ENCODE measurements around the gene TM9SF4. TPM values are rescaled to one million over a fixed set of nuclear protein-coding genes. Genes with fewer than 3 reads are reported as not detected.
"Not testable (repeated sequence)": the region's sequence is repeated elsewhere in the genome, so short reads cannot be mapped to it uniquely, and the experiment has no call there.

The TM9SF4 gene
- total RNA-seq, 4 donors from 2014 or later: 19.9 to 34.4 (median 25.2) TPM

DNA sequence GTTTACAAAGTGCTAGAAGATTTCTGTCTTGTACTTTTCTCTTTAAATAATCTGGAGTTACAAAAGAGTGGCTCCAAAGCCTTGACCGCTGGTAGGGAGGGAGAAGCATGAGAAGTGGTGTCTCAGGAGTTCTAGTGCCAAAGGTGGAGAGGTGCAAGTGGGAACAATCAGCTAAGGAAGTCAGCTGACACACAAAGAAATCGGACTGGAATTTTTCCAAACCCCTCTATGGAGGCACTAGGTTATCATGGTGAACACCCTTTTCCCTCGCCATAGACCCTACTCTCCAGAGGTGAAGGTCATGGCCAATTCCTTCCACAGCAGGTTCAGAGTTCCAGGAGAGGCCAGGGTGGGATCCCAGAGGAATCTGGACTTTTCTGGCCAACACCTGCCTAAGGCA, 83.2 kb downstream of the TM9SF4 start:
- Histone ChIP-seq H3K27ac (replicated peaks in 1 of 4) (no peak overlapping the region), H3K9me3 (no peaks in the 10 kb centered on the region), H3K4me3 (no peak overlapping the region), H3K36me3 (peaks cover 17 to 35% (median 34%) of the 10 kb centered on the region in 4 donors), H3K4me1 (peaks cover 23 to 49% (median 30%) of the 10 kb centered on the region in 4 donors), H3K27me3 (no peaks in the 10 kb centered on the region)
- TF ChIP-seq EP300 (IDR thresholded peaks at IDR 0.05) (no peak), POLR2A (IDR thresholded peaks at IDR 0.05; ENCODE audit: low read depth) (no peak)
- 89% methylated on average over 3 of the region's 3 CpGs for WGBS
- no peak for DNase-seq (ENCODE audit: extremely low spot score)
- intact Hi-C loops (cut with DNase I): no loop called here

DNA sequence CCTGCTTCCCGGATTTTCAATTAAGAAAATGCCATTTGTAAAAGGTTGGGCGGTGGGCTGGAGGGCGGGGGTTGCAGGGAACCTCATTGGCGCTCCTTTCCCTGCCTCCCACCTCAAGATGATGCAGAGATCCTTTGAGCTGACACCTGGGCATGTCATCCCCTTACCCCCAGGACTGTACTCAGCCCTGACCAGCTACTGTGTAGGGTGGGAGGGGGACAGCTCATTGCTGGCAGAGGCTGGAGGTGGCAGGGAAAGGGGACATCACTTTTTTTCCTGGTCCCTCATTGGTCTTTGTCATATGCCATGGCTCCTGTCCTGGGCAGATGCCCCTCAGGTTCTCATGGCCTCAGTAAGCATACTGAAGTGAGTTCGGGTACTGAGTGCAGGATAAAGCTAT, 83.8 kb downstream of the TM9SF4 start:
- H3K27ac ChIP-seq (replicated peaks in 1 of 4); H3K4me3 ChIP-seq; H3K9me3 ChIP-seq; DNase-seq (ENCODE audit: extremely low spot score); intact Hi-C loops (cut with DNase I); H3K27me3 ChIP-seq: not testable (repeated sequence)
- WGBS: 96% methylated on average over 5 of the region's 5 CpGs
- Histone ChIP-seq H3K4me1 (peaks cover 22 to 43% (median 25%) of the 10 kb centered on the region in 4 donors), H3K36me3 (peaks cover 17 to 41% (median 39%) of the 10 kb centered on the region in 4 donors)

DNA sequence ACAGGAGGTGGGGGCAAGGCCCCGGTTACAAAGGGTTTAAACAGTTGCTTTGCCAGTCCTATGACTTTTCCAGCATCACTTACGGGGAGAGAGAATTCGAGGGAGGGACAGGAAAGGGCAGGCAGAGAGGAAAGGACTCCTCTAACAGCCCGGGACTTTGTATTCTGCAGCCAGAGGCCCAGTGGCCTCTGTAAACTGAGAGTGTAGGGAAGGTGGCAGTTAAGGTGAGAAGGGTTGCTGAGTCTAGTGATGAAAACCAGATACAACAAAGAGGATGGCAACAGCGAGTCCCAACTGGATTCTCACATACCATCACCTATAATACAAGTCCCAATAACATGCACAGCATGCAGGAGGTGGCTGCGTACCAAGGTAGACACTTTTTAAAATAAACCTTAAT, 84.5 kb downstream of the TM9SF4 start:
- 78% methylated on average over 6 of the region's 6 CpGs for WGBS
- intact Hi-C loops (cut with DNase I): no loop called here
- no peak overlapping the region for H3K4me3 ChIP-seq

DNA sequence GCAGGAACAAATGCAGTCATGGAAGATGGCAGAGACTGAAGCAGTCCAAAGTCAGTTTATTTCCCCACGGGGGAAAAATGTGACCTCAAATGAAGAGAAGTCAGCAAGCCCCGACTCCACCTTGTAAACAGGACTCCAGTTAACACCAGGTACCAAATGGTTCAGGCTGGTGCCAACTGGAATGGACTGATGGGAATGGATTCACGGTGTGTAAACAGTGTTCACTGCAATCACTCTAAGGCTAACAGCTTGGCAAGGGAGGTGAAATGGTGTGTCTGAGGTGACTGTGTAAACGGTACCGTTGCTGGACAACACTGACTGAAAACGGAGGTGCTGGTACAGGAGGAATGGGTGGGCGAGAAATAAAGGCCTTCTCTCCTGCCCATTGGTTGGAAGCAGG, 86.1 kb downstream of the TM9SF4 start:
- Histone ChIP-seq H3K27me3 (no peaks in the 10 kb centered on the region), H3K27ac (replicated peaks in 1 of 4) (peak overlapping the region in 2 of 4 donors; percentile 10 to 23), H3K4me1 (peaks cover 4 to 31% (median 8%) of the 10 kb centered on the region in 4 donors), H3K36me3 (peaks cover 20 to 64% (median 61%) of the 10 kb centered on the region in 4 donors), H3K9me3 (no peaks in the 10 kb centered on the region), H3K4me3 (no peak overlapping the region)
- WGBS: 56% methylated on average over 7 of the region's 7 CpGs
- TF ChIP-seq POLR2A (IDR thresholded peaks at IDR 0.05; ENCODE audit: low read depth): no peak
- TF ChIP-seq POLR2AphosphoS5 (IDR thresholded peaks at IDR 0.05): no peak
- TF ChIP-seq, protein P1, sequence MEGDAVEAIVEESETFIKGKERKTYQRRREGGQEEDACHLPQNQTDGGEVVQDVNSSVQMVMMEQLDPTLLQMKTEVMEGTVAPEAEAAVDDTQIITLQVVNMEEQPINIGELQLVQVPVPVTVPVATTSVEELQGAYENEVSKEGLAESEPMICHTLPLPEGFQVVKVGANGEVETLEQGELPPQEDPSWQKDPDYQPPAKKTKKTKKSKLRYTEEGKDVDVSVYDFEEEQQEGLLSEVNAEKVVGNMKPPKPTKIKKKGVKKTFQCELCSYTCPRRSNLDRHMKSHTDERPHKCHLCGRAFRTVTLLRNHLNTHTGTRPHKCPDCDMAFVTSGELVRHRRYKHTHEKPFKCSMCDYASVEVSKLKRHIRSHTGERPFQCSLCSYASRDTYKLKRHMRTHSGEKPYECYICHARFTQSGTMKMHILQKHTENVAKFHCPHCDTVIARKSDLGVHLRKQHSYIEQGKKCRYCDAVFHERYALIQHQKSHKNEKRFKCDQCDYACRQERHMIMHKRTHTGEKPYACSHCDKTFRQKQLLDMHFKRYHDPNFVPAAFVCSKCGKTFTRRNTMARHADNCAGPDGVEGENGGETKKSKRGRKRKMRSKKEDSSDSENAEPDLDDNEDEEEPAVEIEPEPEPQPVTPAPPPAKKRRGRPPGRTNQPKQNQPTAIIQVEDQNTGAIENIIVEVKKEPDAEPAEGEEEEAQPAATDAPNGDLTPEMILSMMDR (IDR thresholded peaks at IDR 0.05): no peak
- TF ChIP-seq EP300 (IDR thresholded peaks at IDR 0.05): no peak
- intact Hi-C loops (cut with DNase I): no loop called here
- DNase-seq (ENCODE audit: extremely low spot score): no peak

More for the DNA sequence above, 84.5 kb downstream of the TM9SF4 start:
- Histone ChIP-seq H3K27ac (replicated peaks in 1 of 4) (no peak overlapping the region), H3K9me3 (no peaks in the 10 kb centered on the region), H3K4me1 (peaks cover 15 to 40% (median 19%) of the 10 kb centered on the region in 4 donors), H3K27me3 (no peaks in the 10 kb centered on the region), H3K36me3 (peaks cover 20 to 48% (median 45%) of the 10 kb centered on the region in 4 donors)
- DNase-seq (ENCODE audit: extremely low spot score): no peak
- TF ChIP-seq, protein P1 (IDR thresholded peaks at IDR 0.05): no peak
- TF ChIP-seq POLR2A (IDR thresholded peaks at IDR 0.05; ENCODE audit: low read depth): no peak
- no peak for TF ChIP-seq POLR2AphosphoS5 (IDR thresholded peaks at IDR 0.05)
- TF ChIP-seq EP300 (IDR thresholded peaks at IDR 0.05): no peak

DNA sequence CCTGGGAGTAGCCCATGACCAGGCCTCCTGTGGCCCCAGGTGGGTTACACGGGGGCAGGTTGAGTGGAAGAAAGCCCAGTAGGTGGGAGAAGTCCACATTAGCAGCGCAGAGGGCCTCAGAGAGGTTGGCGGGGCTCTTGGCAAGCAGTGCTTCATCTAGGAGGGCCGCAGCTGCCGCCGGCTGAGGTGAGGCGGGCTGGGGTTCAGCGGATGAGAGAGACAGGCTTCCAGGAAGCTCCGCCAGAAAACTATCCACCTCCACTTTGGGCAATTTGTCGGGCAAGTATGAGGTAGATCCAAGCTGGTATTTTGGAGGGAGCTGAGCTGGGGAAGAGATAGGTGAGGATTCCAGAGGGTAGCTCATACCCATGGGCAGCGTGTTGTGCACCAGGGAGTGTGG, 87.1 kb downstream of the TM9SF4 start:
- H3K4me3 ChIP-seq; H3K9me3 ChIP-seq; intact Hi-C loops (cut with DNase I); H3K27me3 ChIP-seq; DNase-seq (ENCODE audit: extremely low spot score): not testable (repeated sequence)
- Histone ChIP-seq H3K36me3 (peaks cover 30 to 74% (median 71%) of the 10 kb centered on the region in 4 donors), H3K27ac (replicated peaks in 1 of 4) (peak overlapping the region in 1 of 4 donors; percentile 23), H3K4me1 (peaks cover 0 to 25% (median 10%) of the 10 kb centered on the region in 4 donors)
- 98% methylated on average over 10 of the region's 11 CpGs for WGBS

DNA sequence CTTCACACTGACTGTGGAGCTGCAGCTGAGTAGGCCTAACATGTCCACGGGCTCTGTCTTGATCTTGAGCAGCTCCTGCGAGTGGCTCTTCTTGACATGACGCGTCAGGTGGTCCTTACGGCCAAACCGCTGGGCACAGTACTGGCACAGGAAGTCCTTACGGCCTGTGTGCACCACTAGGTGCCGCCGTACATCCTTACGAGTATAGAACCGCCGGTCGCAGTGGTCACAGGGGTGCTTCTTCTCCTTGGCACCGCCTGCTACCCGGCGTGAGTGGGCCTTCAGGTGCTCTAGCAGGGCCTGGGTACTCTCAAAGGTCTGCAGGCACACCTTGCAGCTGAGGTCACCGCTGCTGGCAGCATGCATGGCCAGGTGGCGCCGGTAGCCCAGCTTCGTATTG, 87.6 kb downstream of the TM9SF4 start:
- H3K27me3 ChIP-seq; H3K4me3 ChIP-seq; H3K9me3 ChIP-seq; intact Hi-C loops (cut with DNase I); DNase-seq (ENCODE audit: extremely low spot score); H3K27ac ChIP-seq (replicated peaks in 1 of 4): not testable (repeated sequence)
- H3K36me3 ChIP-seq: peaks cover 31 to 78% (median 76%) of the 10 kb centered on the region in 4 donors
- 95% methylated on average over 6 of the region's 20 CpGs for WGBS
- H3K4me1 ChIP-seq: peaks cover 0 to 25% (median 14%) of the 10 kb centered on the region in 4 donors

DNA sequence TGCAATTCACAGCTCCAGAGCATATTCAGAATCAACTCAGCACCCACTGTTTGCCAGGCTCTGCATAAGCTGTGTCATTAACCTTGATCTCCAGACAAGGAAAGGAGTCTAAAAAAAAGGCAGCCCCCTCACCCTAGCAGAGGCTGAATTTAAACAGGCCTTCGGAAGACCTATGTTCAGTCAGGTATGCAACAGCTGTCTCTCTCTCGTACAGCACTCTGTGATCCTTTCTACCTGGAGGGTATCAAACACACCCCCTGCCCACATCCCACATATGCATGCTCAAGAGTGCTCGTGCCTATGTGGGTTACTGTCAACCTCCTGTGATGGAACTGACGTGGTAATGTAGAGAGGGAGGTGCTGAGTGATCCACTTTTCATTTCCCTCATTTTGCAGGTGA, 89.5 kb downstream of the TM9SF4 start:
- intact Hi-C loops (cut with DNase I): no loop called here
- Histone ChIP-seq H3K27me3 (no peaks in the 10 kb centered on the region), H3K4me3 (no peak overlapping the region), H3K9me3 (no peaks in the 10 kb centered on the region), H3K4me1 (peaks cover 17 to 36% (median 28%) of the 10 kb centered on the region in 4 donors), H3K36me3 (peaks cover 31 to 84% (median 76%) of the 10 kb centered on the region in 4 donors), H3K27ac (replicated peaks in 1 of 4) (no peak overlapping the region)
- TF ChIP-seq POLR2AphosphoS5 (IDR thresholded peaks at IDR 0.05): no peak
- no peak for TF ChIP-seq POLR2A (IDR thresholded peaks at IDR 0.05; ENCODE audit: low read depth)
- TF ChIP-seq, protein P1 (IDR thresholded peaks at IDR 0.05): no peak
- TF ChIP-seq EP300 (IDR thresholded peaks at IDR 0.05): no peak
- DNase-seq (ENCODE audit: extremely low spot score): no peak
- 80% methylated on average over 4 of the region's 4 CpGs for WGBS

Measured in esophagus muscularis mucosa (tissue), 4 donors.